ENCODE data around the gene ETFB. TPM values are rescaled to one million over a fixed set of nuclear protein-coding genes. Genes with fewer than 3 reads are reported as not detected.

The ETFB gene
- total RNA-seq, 1 donor from 2014 or later = 70.6 TPM

DNA sequence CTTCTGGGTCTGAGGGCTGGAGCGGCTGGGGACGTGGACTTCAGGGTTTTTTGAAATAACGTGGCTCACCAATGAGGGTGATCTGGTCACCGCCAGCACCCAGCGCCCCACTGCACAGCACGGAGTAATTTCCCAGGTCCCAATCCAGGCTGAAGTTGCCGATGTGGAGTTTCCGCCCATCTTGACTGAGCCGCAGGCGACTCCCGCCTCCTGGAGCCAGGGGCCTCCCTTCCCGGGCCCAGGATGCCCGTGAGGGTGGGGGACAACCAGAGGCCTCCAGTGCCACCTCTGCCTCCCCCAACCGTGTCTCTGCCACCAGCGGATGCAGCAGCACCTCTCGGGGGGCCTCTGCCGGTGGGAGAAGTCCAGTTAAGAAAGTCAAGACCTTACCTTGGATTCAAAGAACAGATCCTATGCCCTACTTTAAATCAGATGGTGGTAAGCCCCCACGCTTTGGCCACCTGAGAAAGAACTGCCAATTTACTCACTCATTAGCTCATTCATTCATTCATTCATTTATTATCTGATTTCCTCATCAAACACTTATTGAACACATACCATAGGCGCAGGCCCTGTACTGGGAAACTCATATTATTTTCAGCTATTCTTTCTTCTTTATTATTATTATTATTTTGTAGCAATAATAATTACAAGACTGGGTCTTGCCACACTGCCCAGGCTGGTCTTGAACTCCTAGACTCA is 28.2 kb downstream of the ETFB start:
- no peak for FAIRE-seq
- no peak for DNase-seq (ENCODE audit: low read depth)
- H3K27me3 ChIP-seq (ENCODE audit: control insufficient read depth, insufficient read depth, low read length) = no peaks in the 10 kb centered on the region
- no peak for TF ChIP-seq CTCF (IDR thresholded peaks at IDR 0.05; ENCODE audit: insufficient read depth, low read length, severe bottlenecking)
- H3K36me3 ChIP-seq (ENCODE audit: control insufficient read depth, insufficient read depth, low read length) = no peaks in the 10 kb centered on the region
- no peak overlapping the region for H3K4me3 ChIP-seq (ENCODE audit: low read depth, low read length)

GRCh38 chr19:51337141-51337860 is 28.9 kb downstream of the ETFB start:
- FAIRE-seq = no peak
- no peak for TF ChIP-seq CTCF (IDR thresholded peaks at IDR 0.05; ENCODE audit: insufficient read depth, low read length, severe bottlenecking)
- DNase-seq (ENCODE audit: low read depth) = no peak
- H3K27me3 ChIP-seq (ENCODE audit: control insufficient read depth, insufficient read depth, low read length) = no peaks in the 10 kb centered on the region
- H3K4me3 ChIP-seq (ENCODE audit: low read depth, low read length) = no peak overlapping the region
- H3K36me3 ChIP-seq (ENCODE audit: control insufficient read depth, insufficient read depth, low read length) = no peaks in the 10 kb centered on the region

- TF ChIP-seq CTCF (IDR thresholded peaks at IDR 0.05; ENCODE audit: insufficient read depth, low read length, severe bottlenecking) = no peak
- Histone ChIP-seq H3K27me3 (ENCODE audit: control insufficient read depth, insufficient read depth, low read length) (no peaks in the 10 kb centered on the region), H3K36me3 (ENCODE audit: control insufficient read depth, insufficient read depth, low read length) (no peaks in the 10 kb centered on the region), H3K4me3 (ENCODE audit: low read depth, low read length) (no peak overlapping the region)
- FAIRE-seq (no peak), DNase-seq (ENCODE audit: low read depth) (no peak)
Observed at GRCh38 chr19:51333836-51334460, 32.2 kb downstream of the ETFB start.

- TF ChIP-seq CTCF (IDR thresholded peaks at IDR 0.05; ENCODE audit: insufficient read depth, low read length, severe bottlenecking) = no peak
- DNase-seq (ENCODE audit: low read depth) (no peak), FAIRE-seq (no peak)
- no peak overlapping the region for H3K4me3 ChIP-seq (ENCODE audit: low read depth, low read length)
- H3K36me3 ChIP-seq (ENCODE audit: control insufficient read depth, insufficient read depth, low read length) = no peaks in the 10 kb centered on the region
- H3K27me3 ChIP-seq (ENCODE audit: control insufficient read depth, insufficient read depth, low read length) = peaks cover 2% of the 10 kb centered on the region
Observed at GRCh38 chr19:51331716-51332115, 34.5 kb downstream of the ETFB start.

DNA sequence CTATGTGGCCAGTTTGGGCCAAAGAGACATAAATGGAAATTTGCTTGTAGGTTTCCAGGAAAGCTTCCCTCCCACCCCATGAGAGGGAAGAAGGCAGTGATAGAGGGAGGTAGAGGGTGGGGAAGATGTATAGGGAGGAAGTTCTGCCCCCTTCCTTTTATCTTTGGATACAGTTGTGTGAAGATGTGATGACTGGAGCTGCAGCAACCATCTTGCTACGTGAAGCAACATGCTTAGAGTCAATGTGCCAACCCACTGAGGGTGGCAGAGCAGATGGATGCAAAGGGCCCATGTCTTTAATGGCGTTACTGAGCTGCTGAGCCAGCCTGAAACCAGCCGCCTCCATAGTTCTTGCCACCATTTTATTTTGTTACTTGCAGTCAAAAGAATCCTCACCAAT is 35.0 kb downstream of the ETFB start:
- TF ChIP-seq CTCF (IDR thresholded peaks at IDR 0.05; ENCODE audit: insufficient read depth, low read length, severe bottlenecking) = no peak
- FAIRE-seq = no peak
- Histone ChIP-seq H3K36me3 (ENCODE audit: control insufficient read depth, insufficient read depth, low read length) (no peaks in the 10 kb centered on the region), H3K4me3 (ENCODE audit: low read depth, low read length) (no peak overlapping the region), H3K27me3 (ENCODE audit: control insufficient read depth, insufficient read depth, low read length) (peaks cover 2% of the 10 kb centered on the region)
- DNase-seq (ENCODE audit: low read depth) = no peak
